ENCODE results near the gene C4orf50. TPM values are rescaled to one million over a fixed set of nuclear protein-coding genes. Genes with fewer than 3 reads are reported as not detected.

C4orf50 gene
- total RNA-seq, 1 donor from 2014 or later = 0.09 TPM

GRCh38 chr4:5883916-5884315 is 134.3 kb downstream of the C4orf50 start:
- H3K27ac ChIP-seq = no peak overlapping the region
- intact Hi-C loops (cut with DNase I) = no loop called here
- DNase-seq (no peak), ATAC-seq (no peak)
- H3K27me3 ChIP-seq (ENCODE audit: low read depth) = peaks cover 34% of the 10 kb centered on the region
- no peaks in the 10 kb centered on the region for H3K36me3 ChIP-seq
- TF ChIP-seq CTCF (IDR thresholded peaks at IDR 0.05) = no peak
- no peaks in the 10 kb centered on the region for H3K9me3 ChIP-seq
- peaks cover 14% of the 10 kb centered on the region for H3K4me1 ChIP-seq
- H3K4me3 ChIP-seq = no peak overlapping the region

- DNase-seq (no peak), ATAC-seq (no peak)
- H3K9me3 ChIP-seq = no peaks in the 10 kb centered on the region
- H3K27me3 ChIP-seq (ENCODE audit: low read depth) = peaks cover 24% of the 10 kb centered on the region
- peaks cover 12% of the 10 kb centered on the region for H3K4me1 ChIP-seq
- H3K36me3 ChIP-seq = no peaks in the 10 kb centered on the region
- no peak for TF ChIP-seq CTCF (IDR thresholded peaks at IDR 0.05)
- H3K27ac ChIP-seq = no peak overlapping the region
- intact Hi-C loops (cut with DNase I) = no loop called here
- H3K4me3 ChIP-seq = no peak overlapping the region
Measured at GRCh38 chr4:5882947-5883346, 135.3 kb downstream of the C4orf50 start.

GRCh38 chr4:5881340-5881739 is 136.9 kb downstream of the C4orf50 start:
- DNase-seq = no peak
- no peak for TF ChIP-seq CTCF (IDR thresholded peaks at IDR 0.05)
- no peaks in the 10 kb centered on the region for H3K4me1 ChIP-seq
- no peaks in the 10 kb centered on the region for H3K36me3 ChIP-seq
- H3K27ac ChIP-seq = no peak overlapping the region
- H3K4me3 ChIP-seq = no peak overlapping the region
- ATAC-seq = no peak
- peaks cover 8% of the 10 kb centered on the region for H3K27me3 ChIP-seq (ENCODE audit: low read depth)
- no peaks in the 10 kb centered on the region for H3K9me3 ChIP-seq
- intact Hi-C loops (cut with DNase I) = no loop called here

GRCh38 chr4:5878359-5878758 is 139.9 kb downstream of the C4orf50 start:
- TF ChIP-seq CTCF (IDR thresholded peaks at IDR 0.05) = no peak
- Histone ChIP-seq H3K27ac (no peak overlapping the region), H3K4me1 (no peaks in the 10 kb centered on the region), H3K9me3 (no peaks in the 10 kb centered on the region), H3K36me3 (no peaks in the 10 kb centered on the region), H3K27me3 (ENCODE audit: low read depth) (peaks cover 7% of the 10 kb centered on the region), H3K4me3 (no peak overlapping the region)
- no peak for DNase-seq
- intact Hi-C loops (cut with DNase I) = no loop called here
- ATAC-seq = no peak

DNA sequence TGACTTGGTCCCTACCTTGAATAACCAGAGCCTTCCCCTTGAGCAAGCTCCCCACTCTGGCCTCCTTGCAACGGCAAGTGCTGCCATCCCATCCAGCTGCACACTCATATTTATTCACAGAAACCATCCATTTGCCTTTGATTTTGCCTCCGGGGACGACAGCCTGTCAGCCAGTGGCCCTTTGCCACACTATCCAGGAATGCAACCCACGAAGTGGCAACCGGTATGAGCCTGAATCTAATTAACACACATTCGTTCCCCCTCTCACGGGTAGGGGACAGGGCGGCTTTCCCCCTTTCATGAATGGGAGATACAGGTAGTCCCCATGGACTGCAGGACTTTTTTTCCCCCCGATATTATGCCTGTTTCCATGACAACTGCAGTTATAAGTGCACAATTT is 140.8 kb downstream of the C4orf50 start:
- ATAC-seq (no peak), DNase-seq (no peak)
- H3K4me1 ChIP-seq = no peaks in the 10 kb centered on the region
- no peak overlapping the region for H3K4me3 ChIP-seq
- H3K36me3 ChIP-seq = no peaks in the 10 kb centered on the region
- H3K27me3 ChIP-seq (ENCODE audit: low read depth) = peaks cover 7% of the 10 kb centered on the region
- no peaks in the 10 kb centered on the region for H3K9me3 ChIP-seq
- H3K27ac ChIP-seq = no peak overlapping the region
- TF ChIP-seq CTCF (IDR thresholded peaks at IDR 0.05) = no peak
- intact Hi-C loops (cut with DNase I) = no loop called here
